ENCODE results near the gene OTP. TPM values are rescaled to one million over a fixed set of nuclear protein-coding genes. Genes with fewer than 3 reads are reported as not detected.

OTP gene
- total RNA-seq, 1 donor from 2014 or later, result not detected

DNA sequence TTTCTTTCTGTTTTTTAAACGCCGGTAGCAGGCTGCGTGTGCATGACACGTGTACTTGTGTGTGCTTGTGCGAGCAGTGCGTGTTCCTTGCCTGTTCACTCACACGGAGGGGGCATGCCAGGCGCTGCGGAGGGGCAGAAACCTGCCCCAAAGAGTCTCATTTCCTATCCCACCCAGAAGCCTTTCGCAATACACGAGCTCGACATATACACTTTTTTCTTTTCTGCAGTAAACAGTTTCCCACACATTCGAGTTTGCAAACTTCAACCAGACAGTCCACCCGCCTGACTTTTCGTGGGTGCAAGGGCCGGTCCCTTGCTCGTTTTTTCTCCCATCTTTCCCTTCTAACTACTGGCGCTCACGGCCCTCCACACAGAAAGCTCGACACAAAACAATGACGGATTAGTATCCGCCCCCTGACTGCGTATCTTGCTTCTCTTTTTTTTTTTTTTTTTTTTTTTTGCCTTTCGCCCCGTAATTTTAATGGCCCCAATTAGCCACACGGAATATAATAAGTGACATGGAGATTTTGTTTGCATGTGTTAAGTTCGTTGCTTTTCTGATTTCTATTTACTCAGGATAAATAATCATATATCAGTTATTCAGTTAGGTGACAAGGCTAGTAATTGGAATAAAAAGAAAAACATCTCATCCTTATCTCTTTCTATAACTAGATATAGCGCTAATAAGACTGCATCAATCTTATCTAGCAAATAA lies 5.3 kb upstream of the OTP start:
- no peak overlapping the region for H3K27ac Mint-ChIP-seq (ENCODE audit: unreplicated experiment)
- H3K4me3 Mint-ChIP-seq (ENCODE audit: unreplicated experiment), result peak overlapping the region; percentile 29
- H3K4me1 Mint-ChIP-seq (ENCODE audit: unreplicated experiment), result peaks cover 19% of the 10 kb centered on the region

DNA sequence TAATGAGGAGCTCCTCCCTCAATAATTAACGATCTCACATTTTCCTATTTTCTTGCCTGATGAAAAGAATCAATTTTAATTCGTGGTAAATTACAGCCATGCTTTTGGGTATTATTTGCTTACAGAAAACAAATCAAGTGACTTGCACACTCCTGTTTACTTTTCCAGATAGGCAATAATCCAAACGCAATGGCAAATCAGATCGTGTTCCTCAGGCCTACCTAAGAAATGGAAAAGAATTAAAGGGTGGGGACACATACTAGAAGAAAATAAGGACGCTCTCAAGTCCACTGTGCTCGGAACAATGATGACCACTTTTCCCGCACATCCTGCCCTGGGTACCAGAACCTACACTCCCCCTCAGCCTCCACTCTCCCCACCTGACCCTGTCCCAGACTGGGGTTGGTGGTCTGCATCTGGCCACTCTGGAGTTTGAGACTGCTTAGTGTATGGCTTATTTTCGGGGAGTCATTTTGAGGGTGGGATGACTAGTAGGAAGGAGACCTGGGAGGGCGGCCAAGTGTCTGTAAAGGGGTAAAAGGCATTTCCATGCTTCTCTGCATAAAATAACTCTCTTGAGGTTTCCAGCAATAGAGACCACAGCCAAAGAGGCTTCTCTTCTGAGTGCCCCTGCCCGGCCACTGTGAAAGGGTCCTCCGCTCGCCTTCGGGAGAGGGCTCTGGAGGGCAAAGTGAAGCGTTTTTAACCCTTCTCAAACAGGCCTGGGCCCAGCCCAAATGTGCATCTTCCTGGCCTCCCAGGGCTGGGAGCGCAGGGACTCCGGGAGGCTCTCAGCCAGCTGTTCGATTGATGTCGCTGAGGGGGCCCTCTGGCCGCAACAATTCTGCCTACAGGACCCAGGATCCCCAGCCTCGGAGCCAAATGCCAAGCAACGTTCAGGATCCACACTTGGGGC lies 4.5 kb upstream of the OTP start:
- H3K36me3 Mint-ChIP-seq (ENCODE audit: low read depth, unreplicated experiment), result peaks cover 3% of the 10 kb centered on the region
- H3K4me3 Mint-ChIP-seq (ENCODE audit: unreplicated experiment), result no peak overlapping the region
- TF ChIP-seq, protein P1, sequence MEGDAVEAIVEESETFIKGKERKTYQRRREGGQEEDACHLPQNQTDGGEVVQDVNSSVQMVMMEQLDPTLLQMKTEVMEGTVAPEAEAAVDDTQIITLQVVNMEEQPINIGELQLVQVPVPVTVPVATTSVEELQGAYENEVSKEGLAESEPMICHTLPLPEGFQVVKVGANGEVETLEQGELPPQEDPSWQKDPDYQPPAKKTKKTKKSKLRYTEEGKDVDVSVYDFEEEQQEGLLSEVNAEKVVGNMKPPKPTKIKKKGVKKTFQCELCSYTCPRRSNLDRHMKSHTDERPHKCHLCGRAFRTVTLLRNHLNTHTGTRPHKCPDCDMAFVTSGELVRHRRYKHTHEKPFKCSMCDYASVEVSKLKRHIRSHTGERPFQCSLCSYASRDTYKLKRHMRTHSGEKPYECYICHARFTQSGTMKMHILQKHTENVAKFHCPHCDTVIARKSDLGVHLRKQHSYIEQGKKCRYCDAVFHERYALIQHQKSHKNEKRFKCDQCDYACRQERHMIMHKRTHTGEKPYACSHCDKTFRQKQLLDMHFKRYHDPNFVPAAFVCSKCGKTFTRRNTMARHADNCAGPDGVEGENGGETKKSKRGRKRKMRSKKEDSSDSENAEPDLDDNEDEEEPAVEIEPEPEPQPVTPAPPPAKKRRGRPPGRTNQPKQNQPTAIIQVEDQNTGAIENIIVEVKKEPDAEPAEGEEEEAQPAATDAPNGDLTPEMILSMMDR (IDR thresholded peaks at IDR 0.05; ENCODE audit: unreplicated experiment), result no peak
- peak; percentile 18 for DNase-seq (ENCODE audit: low spot score)
- no peaks in the 10 kb centered on the region for H3K9me3 Mint-ChIP-seq (ENCODE audit: unreplicated experiment)
- peaks cover 43% of the 10 kb centered on the region for H3K27me3 Mint-ChIP-seq (ENCODE audit: unreplicated experiment)
- H3K4me1 Mint-ChIP-seq (ENCODE audit: unreplicated experiment), result peaks cover 20% of the 10 kb centered on the region
- H3K27ac Mint-ChIP-seq (ENCODE audit: unreplicated experiment), result no peak overlapping the region

More for the DNA sequence above, 5.3 kb upstream of the OTP start:
- DNase-seq (ENCODE audit: low spot score), result no peak
- peaks cover 3% of the 10 kb centered on the region for H3K36me3 Mint-ChIP-seq (ENCODE audit: low read depth, unreplicated experiment)
- TF ChIP-seq, protein P1 (IDR thresholded peaks at IDR 0.05; ENCODE audit: unreplicated experiment), result no peak
- H3K27me3 Mint-ChIP-seq (ENCODE audit: unreplicated experiment), result peaks cover 43% of the 10 kb centered on the region
- H3K9me3 Mint-ChIP-seq (ENCODE audit: unreplicated experiment), result no peaks in the 10 kb centered on the region

DNA sequence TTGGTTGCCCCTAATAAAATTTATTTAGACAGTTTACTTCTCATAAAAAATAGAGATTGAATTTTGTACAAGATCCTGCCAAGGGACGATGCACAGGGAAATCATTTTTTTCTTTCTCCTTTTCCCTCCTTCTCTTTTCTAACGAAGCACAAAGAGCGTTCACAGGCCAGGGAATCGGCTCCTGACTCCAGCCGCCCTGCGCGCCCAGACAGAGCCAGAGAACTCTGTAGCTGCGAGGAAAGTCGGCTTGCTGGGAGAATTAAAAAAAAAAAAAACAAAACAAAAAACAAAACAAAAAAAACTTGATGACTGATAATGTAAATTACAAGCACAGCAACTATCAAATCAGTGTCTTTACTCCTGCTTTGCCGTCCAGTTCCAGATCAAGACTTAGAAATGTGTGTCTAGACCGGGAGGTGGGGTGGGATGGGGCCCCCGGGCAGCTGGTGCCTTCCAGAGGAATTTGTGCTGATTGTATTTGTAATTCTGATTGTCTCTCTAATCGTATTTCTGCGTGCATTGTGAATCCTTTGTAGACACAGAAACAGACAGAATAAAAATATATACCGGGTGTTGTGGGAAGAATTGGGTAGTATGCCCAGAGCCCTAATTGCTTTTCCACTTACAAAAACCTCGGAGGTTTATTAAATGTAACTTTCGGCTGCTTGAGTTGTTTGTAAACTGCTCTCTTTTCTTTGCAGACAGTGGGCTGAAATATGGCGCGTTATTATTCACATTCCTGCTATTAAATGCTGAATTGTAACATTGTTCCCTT lies 3.6 kb upstream of the OTP start:
- Mint-ChIP-seq H3K27ac (ENCODE audit: unreplicated experiment) (no peak overlapping the region), H3K4me1 (ENCODE audit: unreplicated experiment) (peaks cover 27% of the 10 kb centered on the region), H3K4me3 (ENCODE audit: unreplicated experiment) (no peak overlapping the region), H3K36me3 (ENCODE audit: low read depth, unreplicated experiment) (peaks cover 3% of the 10 kb centered on the region), H3K9me3 (ENCODE audit: unreplicated experiment) (no peaks in the 10 kb centered on the region), H3K27me3 (ENCODE audit: unreplicated experiment) (peaks cover 44% of the 10 kb centered on the region)
- TF ChIP-seq, protein P1 (IDR thresholded peaks at IDR 0.05; ENCODE audit: unreplicated experiment), result no peak
- DNase-seq (ENCODE audit: low spot score), result no peak

DNA sequence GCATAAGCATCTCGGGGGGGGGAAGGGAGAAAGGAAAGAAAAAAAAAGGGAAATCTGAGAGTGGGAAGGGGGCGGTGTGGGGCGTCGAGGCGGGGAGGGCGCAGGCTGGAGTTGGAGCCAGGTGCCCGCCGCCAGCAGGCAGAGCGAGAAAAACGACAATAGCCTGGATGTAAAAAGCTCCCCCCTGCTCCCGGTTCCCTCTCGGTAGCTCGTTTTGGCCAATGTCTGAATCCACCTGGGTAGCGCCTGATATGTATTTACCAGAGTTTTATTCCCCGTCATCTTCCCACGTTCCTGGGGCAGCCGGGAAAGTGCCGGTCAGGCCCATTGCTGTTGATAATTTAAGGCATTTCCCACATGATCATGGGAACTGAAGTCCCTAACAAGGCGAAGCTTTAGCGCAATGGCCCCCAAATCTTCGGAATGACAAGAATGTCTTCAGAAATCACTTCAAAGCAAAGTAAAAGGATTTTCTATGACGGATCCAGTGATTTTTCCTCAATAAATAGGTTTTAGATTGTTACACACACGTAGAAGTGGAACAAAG lies 3.0 kb upstream of the OTP start:
- peaks cover 42% of the 10 kb centered on the region for H3K27me3 Mint-ChIP-seq (ENCODE audit: unreplicated experiment)
- peaks cover 27% of the 10 kb centered on the region for H3K4me1 Mint-ChIP-seq (ENCODE audit: unreplicated experiment)
- H3K36me3 Mint-ChIP-seq (ENCODE audit: low read depth, unreplicated experiment), result peaks cover 3% of the 10 kb centered on the region
- H3K9me3 Mint-ChIP-seq (ENCODE audit: unreplicated experiment), result no peaks in the 10 kb centered on the region
- H3K4me3 Mint-ChIP-seq (ENCODE audit: unreplicated experiment), result no peak overlapping the region
- DNase-seq (ENCODE audit: low spot score), result no peak
- TF ChIP-seq, protein P1 (IDR thresholded peaks at IDR 0.05; ENCODE audit: unreplicated experiment), result no peak
- no peak overlapping the region for H3K27ac Mint-ChIP-seq (ENCODE audit: unreplicated experiment)

Measured in endothelial cell (in vitro differentiated cells).